Heart right ventricle (tissue), 16 donors: ENCODE measurements around the gene SNX15. TPM values are rescaled to one million over a fixed set of nuclear protein-coding genes. Genes with fewer than 3 reads are reported as not detected.
"Not testable (repeated sequence)": the region's sequence is repeated elsewhere in the genome, so short reads cannot be mapped to it uniquely, and the experiment has no call there.

Experiments used
- ATAC-seq, 8 donors: fragments of 200-7000 bp; cut with Tn5 transposase; one replicate each; pipeline ENCODE4 v1.9.1; 2020; ENCODE audit warnings: mild to moderate bottlenecking in 8 of 8, moderate library complexity in 8 of 8, moderate number of reproducible peaks in 1 of 8
- DNase-seq, 2 donors: peaks; one replicate each; pipeline ENCODE4 v3.0.0-alpha.2; 2020
- H3K27ac ChIP-seq, 10 donors: fragments of 200-600 bp; sonication (generic) in 2 of 10; one replicate each; pipeline versions ENCODE4 v1.5.0 to v1.8.0; 2020 to 2022; ENCODE audit warnings: mild to moderate bottlenecking in 3 of 10
- H3K27me3 ChIP-seq, 7 donors: fragments of 200-600 bp; one replicate each; pipeline ENCODE4 v1.8.0; 2021 to 2022; ENCODE audit warnings: mild to moderate bottlenecking in 2 of 7
- H3K36me3 ChIP-seq, 9 donors: fragments of 200-600 bp; sonication (generic) in 1 of 9; one replicate each; pipeline versions ENCODE4 v1.5.0 to v1.8.0; 2020 to 2022; ENCODE audit warnings: mild to moderate bottlenecking in 2 of 9
- H3K4me1 ChIP-seq, 9 donors: fragments of 200-600 bp; sonication (generic) in 1 of 9; one replicate each; pipeline versions ENCODE4 v1.5.0 to v1.8.0; 2020 to 2022; ENCODE audit warnings: mild to moderate bottlenecking in 4 of 9
- H3K4me3 ChIP-seq, 10 donors: fragments of 200-600 bp; sonication (generic) in 2 of 10; one replicate each; pipeline versions ENCODE4 v1.5.0 to v1.8.0; 2020 to 2022; ENCODE audit warnings: mild to moderate bottlenecking in 7 of 10, moderate library complexity in 2 of 10
- H3K9me3 ChIP-seq, 11 donors: fragments of 200-600 bp in 10 of 11; sonication (generic) in 2 of 11; one replicate each; pipeline versions ENCODE4 v1.5.0 to v1.8.0; 2013 to 2022; ENCODE audit warnings: mild to moderate bottlenecking in 2 of 11, control low read depth in 1 of 11, moderate library complexity in 1 of 11
- CTCF ChIP-seq, 9 donors: fragments of 200-600 bp; sonication (generic) in 2 of 9; IDR thresholded peaks; one replicate each; pipeline versions ENCODE4 v1.5.0 to v1.8.0; 2021 to 2022; ENCODE audit warnings: antibody characterized with exemption in 9 of 9, mild to moderate bottlenecking in 5 of 9, moderate library complexity in 1 of 9
- WGBS, 2 donors: extraction: QIAGEN DNeasy Blood & Tissue Kit; methylation state at CpG; one replicate each; pipeline ENCODE4 v1.1.7; 2013; ENCODE audit warnings: inconsistent platforms in 1 of 2; 5-methylcytosine and 5-hydroxymethylcytosine counted together
- intact Hi-C, 10 donors: fragments of 100-400 bp; cut with DNase I; formaldehyde crosslinking; loops; one replicate each; pipeline versions ENCODE4 v1.11.1 to v1.14.2; 2022
- polyA plus RNA-seq, 2 donors: library from polyadenylated mRNA; stranded (reverse); fragments of 200-250 nt; gene quantifications; one replicate each; pipeline ENCODE4 v1.2.3, GENCODE V29; 2013
- total RNA-seq, 10 donors: library from RNA; stranded (reverse); fragmentation: NEBNext Ultra II Directional in 3 of 10; extraction: Animal tissue kit (Norgen Biotek cat#: 25700) in 3 of 10; gene quantifications; one replicate each; pipeline versions ENCODE4 v1.2.1 to v1.2.4, GENCODE V29; 2021 to 2023
- donor health status: Arrhythmogenic right ventricular cardiomyopathy.
- donor health status: ischemic (EF 13 %, LVEDD 7.1; RV severe dilation, severe dysfunction).
- donor health status: healthy with polysubstance abuse.
- donor health status: DM: no; HTN: yes; CAD: no.
- donor health status: DM: no; HTN: no; CAD: no.
- donor health status: ischemic (EF 25% LVEDD 6.9; RV normal size, moderate dysfunction).
- donor health status: ischemic (EF 25% LVEDD 5.7; RV mildly dilated, moderate dysfunction).
- donor health status: healthy.
- donor health status: DM: yes; HTN: yes; CAD: no.
- donor health status: Ischemic cardiomyopathy.
- donor health status: ischemic (EF 35%, LVEDD 5.7; RV mildly dilated, moderate dysfunction).
- donor health status: nonischemic (EF 11% LVEDD 7.7; RV severe dilation, severe dysfunction).
- donor health status: DM: yes; HTN: yes; CAD: no.
- donor health status: PGD.
- donor health status: ischemic (EF 29% LVEDD 5.4; RV normal size, mild dysfunction).
- donor health status: nonischemic (EF 23%, LVEDD 6.1; RV moderate dilation, normal function).

The SNX15 gene
- total and polyA plus RNA-seq, 12 donors = 11.4 to 23.2 (median 15.3) TPM

- ATAC-seq (no peak), DNase-seq (no peak)
- intact Hi-C loops = loop anchor here in 2 of 10 donors (10.0 kb wide), 2 partner anchors 163 to 177 kb away; partner anchors contain the start of genes CAPN1 (in 1 of the 2) and CDC42BPG (in 1 of the 2)
- 92 to 97% methylated on average over 11 of the region's 11 CpGs for WGBS, 2 donors
- Histone ChIP-seq H3K27ac (no peak overlapping the region), H3K4me1 (peaks cover 0 to 10% (median 0%) of the 10 kb centered on the region in 9 donors), H3K9me3 (no peaks in the 10 kb centered on the region), H3K4me3 (no peak overlapping the region), H3K27me3 (no peaks in the 10 kb centered on the region), H3K36me3 (peaks cover 0 to 57% (median 6%) of the 10 kb centered on the region in 9 donors)
- TF ChIP-seq CTCF (IDR thresholded peaks at IDR 0.05) = no peak
These were observed 5.7 kb upstream of the SNX15 start for GRCh38 chr11:65021509-65021908.

- DNase-seq, ATAC-seq, H3K27me3 ChIP-seq, H3K27ac ChIP-seq, H3K4me3 ChIP-seq, H3K9me3 ChIP-seq: not testable (repeated sequence)
- intact Hi-C loops = loop anchor here in 2 of 10 donors (10.0 kb wide), 2 partner anchors 161 to 179 kb away; partner anchors contain the start of genes CAPN1 (in 1 of the 2) and CDC42BPG (in 1 of the 2)
- peaks cover 0 to 46% (median 1%) of the 10 kb centered on the region in 9 donors for H3K36me3 ChIP-seq
- H3K4me1 ChIP-seq = peaks cover 0 to 15% (median 10%) of the 10 kb centered on the region in 9 donors
- 73 to 74% methylated on average over 8 of the region's 8 CpGs for WGBS, 2 donors
These were observed 3.7 kb upstream of the SNX15 start for GRCh38 chr11:65023502-65023901.

- DNase-seq (no peak), ATAC-seq (no peak)
- Histone ChIP-seq H3K9me3 (no peaks in the 10 kb centered on the region), H3K4me1 (peaks cover 0 to 22% (median 17%) of the 10 kb centered on the region in 9 donors), H3K36me3 (peaks cover 0 to 34% (median 10%) of the 10 kb centered on the region in 9 donors), H3K27me3 (no peaks in the 10 kb centered on the region), H3K27ac (peak overlapping the region in 9 of 10 donors; percentile 85 to 92 (median 89)), H3K4me3 (peak overlapping the region in 9 of 10 donors; percentile 54 to 68 (median 65))
- no peak for TF ChIP-seq CTCF (IDR thresholded peaks at IDR 0.05)
- intact Hi-C loops = loop anchor here in 6 of 10 donors (1.0 to 10.0 kb wide), 8 partner anchors 13 to 182 kb away; partner anchors contain the start of genes CDCA5 (in 3 of the 6), ZFPL1 (in 3 of the 6), ARL2 (in 2 of the 6) and CAPN1 (in 1 of the 6)
- 55 to 58% methylated on average over 10 of the region's 10 CpGs for WGBS, 2 donors
These were observed 429 bp upstream of the SNX15 start for GRCh38 chr11:65026810-65027209.

GRCh38 chr11:65032216-65032615 lies 5.0 kb downstream of the SNX15 start:
- Histone ChIP-seq H3K9me3 (no peaks in the 10 kb centered on the region), H3K4me1 (peaks cover 0 to 25% (median 14%) of the 10 kb centered on the region in 9 donors), H3K4me3 (no peak overlapping the region), H3K36me3 (peaks cover 0 to 76% (median 44%) of the 10 kb centered on the region in 9 donors), H3K27me3 (no peaks in the 10 kb centered on the region), H3K27ac (no peak overlapping the region)
- DNase-seq (no peak), ATAC-seq (no peak)
- intact Hi-C loops = no loop called here
- 79% methylated on average over 13 of the region's 13 CpGs for WGBS, 2 donors
- TF ChIP-seq CTCF (IDR thresholded peaks at IDR 0.05) = no peak

GRCh38 chr11:65034423-65034822 lies 7.2 kb downstream of the SNX15 start:
- intact Hi-C loops = no loop called here
- peaks cover 0 to 10% (median 0%) of the 10 kb centered on the region in 9 donors for H3K4me1 ChIP-seq
- no peaks in the 10 kb centered on the region for H3K27me3 ChIP-seq
- no peaks in the 10 kb centered on the region for H3K9me3 ChIP-seq
- WGBS, 2 donors = 91 to 94% methylated on average over 2 of the region's 2 CpGs
- DNase-seq (no peak), ATAC-seq (no peak)
- TF ChIP-seq CTCF (IDR thresholded peaks at IDR 0.05) = no peak
- peaks cover 0 to 92% (median 47%) of the 10 kb centered on the region in 9 donors for H3K36me3 ChIP-seq
- no peak overlapping the region for H3K27ac ChIP-seq
- H3K4me3 ChIP-seq = no peak overlapping the region
